Inflammatory macrophage (primary cell): ENCODE data around the gene GRM2.
A peak's percentile ranks its signal among the peaks of the same experiment; 100 is the strongest.

Source experiments
- DNase-seq, 2 donors: peaks; one replicate each; pipeline ENCODE4 v3.0.0-alpha.2; 2020 to 2022

Gene GRM2

GRCh38 chr3:51706021-51706485 is 815 bp upstream of the GRM2 start:
- DNase-seq = no peak

- DNase-seq = no peak
These were observed 1.5 kb downstream of the GRM2 start for GRCh38 chr3:51708216-51708845.

GRCh38 chr3:51709004-51709420 is 2.1 kb downstream of the GRM2 start:
- DNase-seq = no peak

- DNase-seq = no peak
These were observed 2.8 kb downstream of the GRM2 start for GRCh38 chr3:51709675-51710074.

- no peak for DNase-seq
These were observed 3.9 kb downstream of the GRM2 start for GRCh38 chr3:51710631-51711351.

GRCh38 chr3:51711352-51712037 is 4.6 kb downstream of the GRM2 start:
- DNase-seq = no peak

GRCh38 chr3:51712038-51712420 is 5.2 kb downstream of the GRM2 start:
- no peak for DNase-seq

- DNase-seq = no peak
These were observed 5.7 kb downstream of the GRM2 start for GRCh38 chr3:51712511-51712931.

GRCh38 chr3:51712963-51713362 is 6.1 kb downstream of the GRM2 start:
- DNase-seq = no peak

GRCh38 chr3:51715231-51715976 is 8.5 kb downstream of the GRM2 start:
- no peak for DNase-seq

GRCh38 chr3:51715977-51716294 is 9.1 kb downstream of the GRM2 start:
- DNase-seq = no peak

GRCh38 chr3:51716805-51717204 is 9.9 kb downstream of the GRM2 start:
- DNase-seq = no peak

- DNase-seq = no peak
These were observed 10.6 kb downstream of the GRM2 start for GRCh38 chr3:51717446-51717845.

GRCh38 chr3:51717947-51718346 is 11.1 kb downstream of the GRM2 start:
- no peak for DNase-seq

GRCh38 chr3:51718547-51719409 is 11.9 kb downstream of the GRM2 start:
- peak; percentile 83 to 92 for DNase-seq

- no peak for DNase-seq
These were observed 12.7 kb downstream of the GRM2 start for GRCh38 chr3:51719410-51720025.

GRCh38 chr3:51720292-51721061 is 13.6 kb downstream of the GRM2 start:
- no peak for DNase-seq

- DNase-seq = no peak
These were observed 14.3 kb downstream of the GRM2 start for GRCh38 chr3:51721062-51721745.

- DNase-seq = no peak
These were observed 15.5 kb downstream of the GRM2 start for GRCh38 chr3:51722362-51722761.

- DNase-seq = no peak
These were observed 20.6 kb downstream of the GRM2 start for GRCh38 chr3:51727500-51727899.
